Endothelial cell of hepatic sinusoid (primary cell): Measurements from ENCODE around the gene ASB16.

Source experiments
- in situ Hi-C: cut with HindIII; loops from 2 replicates; pipeline ENCODE4 v1.10.0; 2017; ENCODE audit warnings: low sequenced_read_pairs

ASB16 gene

DNA sequence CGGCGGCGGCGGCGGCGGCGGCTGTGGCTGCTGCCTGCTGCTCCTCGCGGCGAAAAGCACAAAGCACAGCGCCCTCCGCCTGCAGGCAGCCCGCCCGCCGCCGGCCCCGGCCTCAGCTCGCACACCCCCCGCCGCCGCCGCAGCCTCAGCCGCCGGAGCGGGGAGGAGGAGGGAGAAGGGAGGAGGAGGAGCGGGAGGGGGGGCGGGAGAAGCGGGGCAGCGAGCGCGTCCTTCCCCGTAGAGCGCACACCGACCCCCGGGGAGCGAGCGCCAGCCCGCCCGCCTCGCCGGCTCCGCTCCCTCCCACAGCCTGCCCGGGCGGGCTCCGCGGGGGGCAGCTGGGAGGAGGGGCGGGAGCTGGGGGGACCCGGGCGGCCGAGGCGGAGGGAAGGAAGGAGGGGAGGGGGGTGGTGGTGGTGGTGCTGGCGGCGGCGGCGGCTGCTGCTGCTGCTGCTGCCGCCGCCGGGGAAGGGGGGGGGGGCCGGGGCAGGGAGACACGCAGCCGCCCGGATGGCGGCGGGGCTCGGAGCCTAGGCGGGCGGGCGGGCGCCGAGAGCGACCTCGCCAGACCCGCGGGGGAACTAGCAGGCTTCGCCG, 49.2 kb downstream of the ASB16 start, which contains the start of gene UBTF:
TSS of gene UBTF (minus strand) at position 60 of the 597 bp plus-strand sequence. CDS start 1,446 bp downstream, outside the sequence.
- in situ Hi-C loops = loop anchor here (5.0 to 25.0 kb wide), 2 partner anchors 53 to 418 kb away; no protein-coding TSS in a partner anchor

DNA sequence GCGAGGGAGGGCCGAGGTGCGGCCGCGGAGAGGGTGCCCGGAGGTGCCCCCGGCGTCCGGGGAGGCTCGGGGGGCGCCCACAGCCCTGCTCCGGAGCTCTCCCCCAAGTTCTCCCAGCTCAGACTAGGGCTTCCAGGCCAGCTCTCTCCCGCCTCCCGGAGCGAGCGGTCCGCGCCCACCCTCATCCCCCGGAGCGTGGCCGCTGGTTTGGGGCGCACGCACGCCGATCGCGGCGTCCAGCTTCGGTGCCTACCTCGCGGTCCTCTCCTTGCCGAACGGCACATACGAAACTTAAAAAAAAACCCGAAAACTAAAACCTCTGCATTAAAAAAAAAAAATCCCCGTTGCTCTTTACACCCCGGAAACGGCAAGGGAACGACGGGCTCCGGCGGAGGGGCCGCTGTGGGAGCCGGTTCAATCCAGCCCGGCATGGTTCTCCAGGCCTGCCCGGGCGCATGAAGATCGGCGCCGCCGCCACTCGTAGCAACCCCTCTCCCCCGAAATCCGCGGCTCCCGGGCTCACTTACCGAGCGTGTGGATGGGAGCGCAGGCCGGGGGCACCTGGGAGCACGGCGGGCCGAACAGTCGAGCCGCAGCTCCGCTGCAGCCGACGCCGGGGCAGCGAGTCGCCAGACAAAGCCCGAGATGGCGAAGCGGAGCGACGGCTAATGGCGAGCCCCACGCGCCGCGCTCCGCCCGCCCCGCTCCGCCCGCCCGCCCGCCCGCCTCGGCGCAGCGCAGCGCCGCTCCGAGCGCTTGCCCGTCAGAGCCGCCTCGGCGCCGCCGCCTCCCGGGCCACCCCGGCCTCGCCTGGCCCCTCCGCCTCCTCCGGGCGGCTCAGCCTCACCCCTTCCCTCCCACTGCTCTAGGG, 49.9 kb downstream of the ASB16 start:
- in situ Hi-C loops = loop anchor here (5.0 to 25.0 kb wide), 2 partner anchors 52 to 417 kb away; no protein-coding TSS in a partner anchor

DNA sequence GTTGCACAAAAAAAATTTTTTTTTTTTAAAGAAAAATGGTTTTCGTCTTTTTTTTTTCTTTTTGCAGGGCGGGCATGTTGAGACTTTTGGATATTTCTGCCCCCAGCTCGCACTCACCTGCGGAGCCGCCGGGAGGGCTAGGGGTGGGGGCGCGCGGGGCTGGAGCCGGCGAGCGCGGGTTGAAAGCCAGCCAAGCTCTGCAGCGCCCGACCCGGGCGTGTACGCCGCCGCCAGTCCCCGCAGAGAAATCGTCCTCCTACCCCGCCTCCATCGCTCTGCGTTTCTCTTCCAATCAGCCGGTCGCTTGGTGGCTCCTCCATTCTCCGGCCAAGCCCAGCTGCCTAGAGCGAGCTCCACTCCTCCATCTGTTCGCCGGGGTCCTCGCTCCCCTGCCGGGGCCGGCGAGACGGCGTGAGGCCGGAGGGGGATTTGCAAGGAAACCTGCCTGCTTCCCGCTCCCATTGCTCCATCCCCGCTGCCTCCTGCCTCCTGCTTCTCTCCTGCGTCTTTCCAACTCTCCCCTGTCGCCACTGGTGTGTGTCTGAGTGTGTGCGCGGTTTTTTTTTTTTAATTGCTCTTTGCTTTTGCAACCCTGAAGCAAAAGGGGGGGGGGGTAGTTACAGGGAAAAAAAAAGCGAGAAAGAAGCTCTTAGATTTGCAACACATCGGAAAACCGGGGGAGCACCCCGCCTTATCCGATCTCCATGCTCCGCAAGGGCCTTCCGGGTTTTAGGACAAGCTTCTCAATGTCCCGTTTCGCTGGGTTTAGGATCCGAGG, 50.8 kb downstream of the ASB16 start:
- in situ Hi-C loops = loop anchor here (5.0 to 25.0 kb wide), 2 partner anchors 51 to 416 kb away; no protein-coding TSS in a partner anchor

DNA sequence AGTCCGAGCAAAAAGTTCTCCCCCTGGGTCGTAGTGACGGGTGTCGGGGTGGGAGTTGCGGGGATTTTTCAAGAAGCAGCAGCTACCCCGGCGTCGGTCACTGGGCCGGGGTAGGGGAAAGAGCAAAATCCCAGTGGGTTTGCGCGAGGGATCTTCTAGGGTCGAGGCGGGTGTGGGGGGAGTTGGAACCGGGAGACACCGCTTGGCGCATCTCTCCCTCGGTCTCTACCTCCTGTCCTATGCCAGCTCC, 51.3 kb downstream of the ASB16 start:
- in situ Hi-C loops = loop anchor here (5.0 to 25.0 kb wide), 2 partner anchors 51 to 416 kb away; no protein-coding TSS in a partner anchor

DNA sequence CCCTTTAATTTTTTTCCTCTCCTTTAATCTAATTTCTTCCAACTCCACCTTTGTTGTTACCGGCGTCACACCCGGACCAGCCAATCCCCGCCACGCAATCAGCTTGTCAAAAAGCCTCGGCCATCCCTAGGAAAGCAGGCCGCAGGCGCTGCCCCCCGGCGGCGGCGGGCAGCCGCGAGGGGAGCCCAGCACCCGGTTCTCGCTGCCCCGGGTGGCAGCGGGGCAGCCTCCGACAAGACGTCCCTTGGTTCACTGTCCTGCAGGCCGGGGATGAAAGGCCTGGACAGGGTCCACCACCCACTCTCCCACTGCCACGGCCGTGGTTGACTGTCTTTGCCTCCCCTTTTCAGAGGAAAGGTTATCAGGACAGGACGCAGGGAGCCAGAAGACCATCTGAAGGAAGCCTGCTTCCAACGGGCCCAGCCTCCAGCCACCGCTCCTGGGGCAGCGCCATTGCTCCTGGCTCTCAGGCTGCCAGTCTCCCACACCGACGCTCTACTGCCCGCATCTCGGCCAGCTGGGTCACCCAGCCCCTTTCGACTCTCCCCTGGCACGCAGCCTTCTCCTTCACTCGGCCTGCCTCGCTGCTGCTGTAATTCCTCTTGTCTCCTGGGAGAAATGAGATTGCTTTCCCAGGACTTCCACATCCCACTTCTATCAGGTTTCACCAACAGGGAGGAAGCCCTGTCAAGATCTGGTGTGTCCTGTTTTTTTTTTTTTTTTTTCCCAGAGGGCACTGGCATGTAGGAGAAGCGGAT, 51.8 kb downstream of the ASB16 start:
- in situ Hi-C loops = loop anchor here (5.0 to 25.0 kb wide), 2 partner anchors 50 to 415 kb away; no protein-coding TSS in a partner anchor

DNA sequence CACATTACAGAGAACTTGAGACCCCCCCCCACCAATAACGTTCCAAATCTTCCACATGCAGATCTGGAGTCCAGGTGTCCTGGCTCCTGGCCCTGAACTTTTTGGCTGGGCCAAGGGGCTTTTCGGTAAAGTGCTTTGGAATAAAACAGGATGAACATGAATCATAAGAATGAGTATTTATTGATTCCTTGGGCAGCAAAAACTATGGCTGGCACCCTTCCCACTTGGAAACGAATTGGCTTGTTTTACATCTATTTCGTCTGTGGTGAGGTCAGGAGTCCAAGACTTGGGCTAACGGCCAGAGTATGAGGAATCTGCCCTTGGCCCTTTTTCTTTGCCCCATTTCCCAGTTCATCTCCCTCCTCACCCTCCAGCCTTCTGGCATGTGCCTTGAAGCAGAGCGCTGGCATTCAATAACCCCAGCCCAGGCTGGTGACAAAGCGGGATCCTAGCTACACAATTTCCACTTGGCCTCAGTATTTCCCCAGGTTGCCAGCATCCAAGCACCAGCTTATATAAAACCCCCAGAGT, 53.1 kb downstream of the ASB16 start:
- in situ Hi-C loops = loop anchor here (5.0 to 25.0 kb wide), 2 partner anchors 49 to 414 kb away; no protein-coding TSS in a partner anchor
